ENCODE data around the gene PSMD6.

DNA sequence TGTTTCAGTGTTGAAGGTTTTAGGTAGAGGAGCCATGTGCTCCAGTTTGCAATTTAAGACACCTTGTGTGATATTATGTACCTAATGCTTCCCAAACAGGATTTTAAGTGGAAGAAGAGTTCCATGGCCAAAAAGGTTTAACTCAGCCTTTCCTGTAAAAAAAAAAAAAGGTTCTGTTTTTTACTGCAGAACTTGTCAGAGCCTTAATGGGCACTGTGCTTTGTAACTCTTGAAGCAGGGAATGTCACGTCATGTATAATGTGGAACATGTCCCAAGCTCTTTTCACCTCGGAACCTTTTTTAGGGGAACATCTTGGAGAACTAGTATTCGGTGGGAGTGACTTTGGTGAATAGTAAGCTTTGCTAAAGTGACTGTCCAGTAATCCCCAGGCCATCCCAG, 31.6 kb downstream of the PSMD6 start:
- TF ChIP-seq, protein P1, sequence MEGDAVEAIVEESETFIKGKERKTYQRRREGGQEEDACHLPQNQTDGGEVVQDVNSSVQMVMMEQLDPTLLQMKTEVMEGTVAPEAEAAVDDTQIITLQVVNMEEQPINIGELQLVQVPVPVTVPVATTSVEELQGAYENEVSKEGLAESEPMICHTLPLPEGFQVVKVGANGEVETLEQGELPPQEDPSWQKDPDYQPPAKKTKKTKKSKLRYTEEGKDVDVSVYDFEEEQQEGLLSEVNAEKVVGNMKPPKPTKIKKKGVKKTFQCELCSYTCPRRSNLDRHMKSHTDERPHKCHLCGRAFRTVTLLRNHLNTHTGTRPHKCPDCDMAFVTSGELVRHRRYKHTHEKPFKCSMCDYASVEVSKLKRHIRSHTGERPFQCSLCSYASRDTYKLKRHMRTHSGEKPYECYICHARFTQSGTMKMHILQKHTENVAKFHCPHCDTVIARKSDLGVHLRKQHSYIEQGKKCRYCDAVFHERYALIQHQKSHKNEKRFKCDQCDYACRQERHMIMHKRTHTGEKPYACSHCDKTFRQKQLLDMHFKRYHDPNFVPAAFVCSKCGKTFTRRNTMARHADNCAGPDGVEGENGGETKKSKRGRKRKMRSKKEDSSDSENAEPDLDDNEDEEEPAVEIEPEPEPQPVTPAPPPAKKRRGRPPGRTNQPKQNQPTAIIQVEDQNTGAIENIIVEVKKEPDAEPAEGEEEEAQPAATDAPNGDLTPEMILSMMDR (IDR thresholded peaks at IDR 0.05) = no peak
- no peak for TF ChIP-seq POLR2A (IDR thresholded peaks at IDR 0.05)
- no peak for TF ChIP-seq POLR2AphosphoS5 (IDR thresholded peaks at IDR 0.05)
